ENCODE measurements around the gene KMT5C.

DNA sequence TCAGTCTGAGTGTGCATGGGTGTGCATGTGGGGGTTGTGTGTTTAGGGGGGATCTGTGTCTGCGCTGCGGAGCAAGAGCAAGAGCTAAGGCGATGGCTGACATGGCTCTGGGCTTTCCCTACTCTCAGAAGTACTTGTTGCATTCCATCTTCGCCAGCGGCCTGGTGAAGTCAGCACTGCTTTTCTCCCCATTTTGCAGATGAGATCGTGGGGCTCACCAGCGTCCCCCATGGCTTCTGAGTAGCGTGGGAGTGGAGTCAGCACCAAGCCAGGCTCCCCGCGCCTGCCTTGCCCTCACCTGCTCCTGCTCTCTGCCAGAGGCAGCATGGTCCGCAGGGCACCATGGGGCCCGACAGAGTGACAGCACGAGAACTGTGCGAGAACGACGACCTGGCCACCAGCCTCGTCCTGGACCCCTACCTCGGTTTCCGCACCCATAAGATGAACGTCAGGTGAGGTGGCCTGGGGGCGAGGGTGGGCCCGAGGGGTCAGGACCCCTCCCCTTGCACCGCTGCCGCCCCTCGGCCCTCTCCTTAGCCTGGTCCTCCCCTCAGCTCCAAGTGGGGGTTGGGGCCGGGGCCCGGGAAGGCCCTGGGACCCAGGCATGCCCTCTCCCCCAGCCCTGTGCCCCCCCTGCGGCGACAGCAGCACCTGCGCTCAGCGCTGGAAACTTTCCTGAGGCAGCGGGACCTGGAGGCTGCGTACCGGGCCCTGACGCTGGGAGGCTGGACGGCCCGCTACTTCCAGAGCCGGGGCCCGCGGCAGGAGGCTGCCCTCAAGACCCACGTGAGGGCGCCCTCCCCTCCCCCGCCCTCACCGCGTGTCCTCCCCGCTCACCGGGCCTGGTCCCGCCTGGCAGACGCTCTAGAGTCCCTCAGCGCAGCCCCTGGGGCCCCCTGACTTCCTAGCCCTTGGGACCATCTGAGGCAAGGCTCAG lies 2.2 kb downstream of the KMT5C start:
- TF ChIP-seq, protein P1, sequence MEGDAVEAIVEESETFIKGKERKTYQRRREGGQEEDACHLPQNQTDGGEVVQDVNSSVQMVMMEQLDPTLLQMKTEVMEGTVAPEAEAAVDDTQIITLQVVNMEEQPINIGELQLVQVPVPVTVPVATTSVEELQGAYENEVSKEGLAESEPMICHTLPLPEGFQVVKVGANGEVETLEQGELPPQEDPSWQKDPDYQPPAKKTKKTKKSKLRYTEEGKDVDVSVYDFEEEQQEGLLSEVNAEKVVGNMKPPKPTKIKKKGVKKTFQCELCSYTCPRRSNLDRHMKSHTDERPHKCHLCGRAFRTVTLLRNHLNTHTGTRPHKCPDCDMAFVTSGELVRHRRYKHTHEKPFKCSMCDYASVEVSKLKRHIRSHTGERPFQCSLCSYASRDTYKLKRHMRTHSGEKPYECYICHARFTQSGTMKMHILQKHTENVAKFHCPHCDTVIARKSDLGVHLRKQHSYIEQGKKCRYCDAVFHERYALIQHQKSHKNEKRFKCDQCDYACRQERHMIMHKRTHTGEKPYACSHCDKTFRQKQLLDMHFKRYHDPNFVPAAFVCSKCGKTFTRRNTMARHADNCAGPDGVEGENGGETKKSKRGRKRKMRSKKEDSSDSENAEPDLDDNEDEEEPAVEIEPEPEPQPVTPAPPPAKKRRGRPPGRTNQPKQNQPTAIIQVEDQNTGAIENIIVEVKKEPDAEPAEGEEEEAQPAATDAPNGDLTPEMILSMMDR (IDR thresholded peaks at IDR 0.05): no peak
- no peak for TF ChIP-seq POLR2A (IDR thresholded peaks at IDR 0.05)
